HL-60 (cell line): ENCODE measurements around the gene SNX10.
A peak's percentile ranks its signal among the peaks of the same experiment; 100 is the strongest.

Experiments used
- DNase-seq, 2 experiments: peaks; one replicate each; pipeline ENCODE4 v3.0.0-alpha.2; 2010 to 2020; ENCODE audit warnings: low read depth in 1 of 2, low spot score in 1 of 2
- H3K27ac ChIP-seq: fragments of 250-450 bp; sonication (Bioruptor Pico); replicated peaks from 2 replicates; pipeline ENCODE4 v1.5.1; 2020; ENCODE audit warnings: mild to moderate bottlenecking, moderate library complexity
- H3K27me3 ChIP-seq: fragments of 250-450 bp; sonication (Bioruptor Pico); 2 replicates; pipeline ENCODE4 v1.5.1; 2021; ENCODE audit warnings: mild to moderate bottlenecking, moderate library complexity; ENCODE audit not compliant: insufficient read depth, poor library complexity, severe bottlenecking
- H3K4me3 ChIP-seq: replicated peaks from 2 replicates; pipeline ENCODE4 v1.5.1; 2011; ENCODE audit warnings: mild to moderate bottlenecking, control low read depth, low read length; ENCODE audit not compliant: insufficient read depth
- CTCF ChIP-seq: IDR thresholded peaks from one replicate; pipeline ENCODE4 v1.5.1; 2011; ENCODE audit warnings: low read length, control low read depth, inconsistent platforms; ENCODE audit not compliant: insufficient read depth
- GABPA ChIP-seq: IDR thresholded peaks from 2 replicates; pipeline ENCODE4 v1.6.1; 2012; ENCODE audit warnings: low read depth
- POLR2AphosphoS5 ChIP-seq: IDR thresholded peaks from 2 replicates; pipeline ENCODE4 v1.6.1; 2012; ENCODE audit warnings: low read depth
- REST ChIP-seq: IDR thresholded peaks from 2 replicates; pipeline ENCODE4 v1.6.1; 2012; ENCODE audit warnings: low read depth; ENCODE audit not compliant: insufficient replicate concordance
- SPI1 ChIP-seq: IDR thresholded peaks from 2 replicates; pipeline ENCODE4 v1.6.1; 2012; ENCODE audit warnings: low read depth, mild to moderate bottlenecking, borderline replicate concordance

Gene SNX10

GRCh38 chr7:26306790-26307189 is 15.1 kb downstream of the SNX10 start:
- Histone ChIP-seq H3K4me3 (no peak overlapping the region), H3K27me3 (no peaks in the 10 kb centered on the region), H3K27ac (peak overlapping the region; percentile 80)
- DNase-seq = no peak
- no peak for TF ChIP-seq CTCF
- TF ChIP-seq GABPA = no peak
- no peak for TF ChIP-seq REST
- no peak for TF ChIP-seq SPI1
- TF ChIP-seq POLR2AphosphoS5 = no peak

- no peak for TF ChIP-seq GABPA
- no peak for TF ChIP-seq REST
- TF ChIP-seq POLR2AphosphoS5 = no peak
- no peak; the same call in 1 of the 2 replicates for TF ChIP-seq SPI1
- TF ChIP-seq CTCF = no peak
- Histone ChIP-seq H3K27me3 (no peaks in the 10 kb centered on the region), H3K4me3 (no peak overlapping the region), H3K27ac (peak overlapping the region; percentile 80; the same call in 1 of the 2 replicates)
- peak in 1 of 2 experiments; percentile 49 for DNase-seq
Observed at GRCh38 chr7:26307226-26307625, 15.6 kb downstream of the SNX10 start.

- H3K27me3 ChIP-seq = no peaks in the 10 kb centered on the region
- TF ChIP-seq CTCF (no peak), SPI1 (no peak), POLR2AphosphoS5 (no peak), GABPA (no peak), REST (no peak)
- peak overlapping the region; percentile 80; the same call in 1 of the 2 replicates for H3K27ac ChIP-seq
- no peak overlapping the region for H3K4me3 ChIP-seq
- DNase-seq = no peak
Observed at GRCh38 chr7:26307791-26308190, 16.1 kb downstream of the SNX10 start.
